Heart left ventricle (tissue), 13 donors: ENCODE data around the gene DNAJB14.

Experiments used
- POLR2A ChIP-seq, 2 donors: fragments of 450-650 bp; IDR thresholded peaks; one replicate each; pipeline ENCODE4 v1.6.1; 2017; ENCODE audit warnings: antibody characterized with exemption in 2 of 2, mild to moderate bottlenecking in 2 of 2, moderate library complexity in 2 of 2
- TF ChIP-seq, protein P1 (sequence below), 12 donors: fragments of 200-600 bp; sonication (generic) in 4 of 12; IDR thresholded peaks; one replicate each; pipeline versions ENCODE4 v1.5.0 to v1.8.0; 2018 to 2022; ENCODE audit warnings: antibody characterized with exemption in 12 of 12, mild to moderate bottlenecking in 5 of 12
- donor health status: ischemic (EF 13 %, LVEDD 7.1; RV severe dilation, severe dysfunction).
- donor health status: DM: no; HTN: yes; CAD: no.
- donor health status: DM: no; HTN: no; CAD: no.
- donor health status: ischemic (EF 25% LVEDD 6.9; RV normal size, moderate dysfunction).
- donor health status: ischemic (EF 25% LVEDD 5.7; RV mildly dilated, moderate dysfunction).
- donor health status: ischemic (EF 35%, LVEDD 5.7; RV mildly dilated, moderate dysfunction).
- donor health status: nonischemic (EF 11% LVEDD 7.7; RV severe dilation, severe dysfunction).
- donor health status: DM: yes; HTN: yes; CAD: no.
- donor health status: PGD.
- donor health status: ischemic (EF 29% LVEDD 5.4; RV normal size, mild dysfunction).
- donor health status: nonischemic (EF 23%, LVEDD 6.1; RV moderate dilation, normal function).

DNA sequence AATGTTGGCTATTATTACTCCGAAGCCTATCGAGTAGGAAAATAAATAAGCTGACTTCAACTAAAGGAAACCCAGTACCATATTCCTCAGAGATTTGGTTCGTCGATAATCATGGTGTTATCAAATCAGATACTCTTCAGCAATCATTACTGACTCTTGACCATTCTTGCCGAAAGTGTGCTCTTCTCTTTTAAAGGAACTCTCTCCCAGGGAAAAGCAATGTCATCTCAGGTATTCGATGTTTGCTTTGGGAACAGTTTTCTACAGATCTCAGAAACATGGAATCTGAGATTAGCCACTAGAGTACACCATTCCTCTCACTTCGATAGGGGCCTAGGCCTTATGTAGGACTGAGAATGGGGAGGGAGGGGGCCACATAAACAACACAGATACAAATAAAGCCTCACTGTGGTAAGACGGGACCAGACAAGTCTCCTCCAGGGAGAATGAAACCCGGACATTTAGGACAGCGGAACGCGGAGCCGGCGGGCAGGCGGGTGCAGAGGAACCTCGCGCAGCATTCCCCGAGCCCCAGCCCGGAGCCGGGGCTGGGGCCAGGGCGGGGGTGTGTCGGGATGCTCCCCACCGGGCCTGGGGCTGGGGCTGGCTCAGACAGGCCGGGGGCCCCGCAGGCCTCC is 581 bp downstream of the DNAJB14 start:
- no peak for TF ChIP-seq POLR2A (IDR thresholded peaks at IDR 0.05)
- TF ChIP-seq, protein P1, sequence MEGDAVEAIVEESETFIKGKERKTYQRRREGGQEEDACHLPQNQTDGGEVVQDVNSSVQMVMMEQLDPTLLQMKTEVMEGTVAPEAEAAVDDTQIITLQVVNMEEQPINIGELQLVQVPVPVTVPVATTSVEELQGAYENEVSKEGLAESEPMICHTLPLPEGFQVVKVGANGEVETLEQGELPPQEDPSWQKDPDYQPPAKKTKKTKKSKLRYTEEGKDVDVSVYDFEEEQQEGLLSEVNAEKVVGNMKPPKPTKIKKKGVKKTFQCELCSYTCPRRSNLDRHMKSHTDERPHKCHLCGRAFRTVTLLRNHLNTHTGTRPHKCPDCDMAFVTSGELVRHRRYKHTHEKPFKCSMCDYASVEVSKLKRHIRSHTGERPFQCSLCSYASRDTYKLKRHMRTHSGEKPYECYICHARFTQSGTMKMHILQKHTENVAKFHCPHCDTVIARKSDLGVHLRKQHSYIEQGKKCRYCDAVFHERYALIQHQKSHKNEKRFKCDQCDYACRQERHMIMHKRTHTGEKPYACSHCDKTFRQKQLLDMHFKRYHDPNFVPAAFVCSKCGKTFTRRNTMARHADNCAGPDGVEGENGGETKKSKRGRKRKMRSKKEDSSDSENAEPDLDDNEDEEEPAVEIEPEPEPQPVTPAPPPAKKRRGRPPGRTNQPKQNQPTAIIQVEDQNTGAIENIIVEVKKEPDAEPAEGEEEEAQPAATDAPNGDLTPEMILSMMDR (IDR thresholded peaks at IDR 0.05) = peak in 1 of 12 donors; percentile 2
